ENCODE measurements around the gene SLC6A6.

Gene SLC6A6

GRCh38 chr3:14391033-14391432 lies 11.4 kb upstream of the SLC6A6 start:
- Histone ChIP-seq H3K9ac (ENCODE audit: low read depth, low read length) (no peak overlapping the region), H2AFZ (ENCODE audit: low read depth, low read length) (no peak overlapping the region), H3K27me3 (ENCODE audit: insufficient read depth, low read length, poor library complexity) (no peaks in the 10 kb centered on the region), H3K4me1 (ENCODE audit: insufficient read depth, low read length) (no peaks in the 10 kb centered on the region), H3K4me2 (ENCODE audit: insufficient read depth, low read length) (no peak overlapping the region), H4K20me1 (ENCODE audit: insufficient read depth, low read length) (no peaks in the 10 kb centered on the region), H3K27ac (ENCODE audit: low read length) (no peak overlapping the region), H3K36me3 (ENCODE audit: insufficient read depth, low read length) (no peaks in the 10 kb centered on the region), H3K79me2 (ENCODE audit: insufficient read depth, low read length) (no peaks in the 10 kb centered on the region), H3K4me3 (ENCODE audit: low read depth in 1 of 2, low read length in 2 of 2) (no peak overlapping the region), H3K9me3 (ENCODE audit: insufficient read depth, low read length, severe bottlenecking) (no peaks in the 10 kb centered on the region)
- ATAC-seq (ENCODE audit: insufficient read depth, low read depth), result no peak
- TF ChIP-seq, protein P1, sequence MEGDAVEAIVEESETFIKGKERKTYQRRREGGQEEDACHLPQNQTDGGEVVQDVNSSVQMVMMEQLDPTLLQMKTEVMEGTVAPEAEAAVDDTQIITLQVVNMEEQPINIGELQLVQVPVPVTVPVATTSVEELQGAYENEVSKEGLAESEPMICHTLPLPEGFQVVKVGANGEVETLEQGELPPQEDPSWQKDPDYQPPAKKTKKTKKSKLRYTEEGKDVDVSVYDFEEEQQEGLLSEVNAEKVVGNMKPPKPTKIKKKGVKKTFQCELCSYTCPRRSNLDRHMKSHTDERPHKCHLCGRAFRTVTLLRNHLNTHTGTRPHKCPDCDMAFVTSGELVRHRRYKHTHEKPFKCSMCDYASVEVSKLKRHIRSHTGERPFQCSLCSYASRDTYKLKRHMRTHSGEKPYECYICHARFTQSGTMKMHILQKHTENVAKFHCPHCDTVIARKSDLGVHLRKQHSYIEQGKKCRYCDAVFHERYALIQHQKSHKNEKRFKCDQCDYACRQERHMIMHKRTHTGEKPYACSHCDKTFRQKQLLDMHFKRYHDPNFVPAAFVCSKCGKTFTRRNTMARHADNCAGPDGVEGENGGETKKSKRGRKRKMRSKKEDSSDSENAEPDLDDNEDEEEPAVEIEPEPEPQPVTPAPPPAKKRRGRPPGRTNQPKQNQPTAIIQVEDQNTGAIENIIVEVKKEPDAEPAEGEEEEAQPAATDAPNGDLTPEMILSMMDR (IDR thresholded peaks at IDR 0.05; ENCODE audit: borderline replicate concordance, extremely low read depth, low read length, poor library complexity, severe bottlenecking), result no peak
- TF ChIP-seq EZH2 (IDR thresholded peaks at IDR 0.05; ENCODE audit: borderline replicate concordance, low read depth, low read length, severe bottlenecking), result no peak
- DNase-seq, result no peak

DNA sequence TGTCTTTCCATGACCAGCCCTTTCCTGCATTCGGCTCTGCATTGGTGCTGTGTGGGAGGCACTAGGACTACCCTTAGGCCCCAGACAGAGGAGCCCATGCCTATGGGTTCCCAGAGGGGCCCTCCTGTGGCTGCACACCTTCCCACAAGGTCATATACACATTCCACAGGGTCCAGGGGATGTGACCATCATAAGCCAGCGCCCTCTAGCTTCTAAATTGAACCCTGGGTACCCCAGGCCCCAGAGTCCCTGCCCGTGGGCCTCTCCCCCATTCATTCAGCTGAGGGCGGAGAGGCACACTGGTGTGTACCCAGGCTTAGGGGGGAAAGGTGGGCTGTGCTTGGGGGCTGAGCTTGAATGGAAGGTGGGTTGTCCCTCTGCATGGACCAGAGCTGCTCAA lies 10.2 kb upstream of the SLC6A6 start:
- no peak overlapping the region for H2AFZ ChIP-seq (ENCODE audit: low read depth, low read length)
- ATAC-seq (ENCODE audit: insufficient read depth, low read depth) (no peak), DNase-seq (no peak)
- H4K20me1 ChIP-seq (ENCODE audit: insufficient read depth, low read length), result no peaks in the 10 kb centered on the region
- TF ChIP-seq, protein P1 (IDR thresholded peaks at IDR 0.05; ENCODE audit: borderline replicate concordance, extremely low read depth, low read length, poor library complexity, severe bottlenecking), result peak; percentile 7
- no peak for TF ChIP-seq EZH2 (IDR thresholded peaks at IDR 0.05; ENCODE audit: borderline replicate concordance, low read depth, low read length, severe bottlenecking)
- no peaks in the 10 kb centered on the region for H3K9me3 ChIP-seq (ENCODE audit: insufficient read depth, low read length, severe bottlenecking)
- H3K4me3 ChIP-seq (ENCODE audit: low read depth in 1 of 2, low read length in 2 of 2), result no peak overlapping the region
- no peak overlapping the region for H3K4me2 ChIP-seq (ENCODE audit: insufficient read depth, low read length)
- H3K36me3 ChIP-seq (ENCODE audit: insufficient read depth, low read length), result no peaks in the 10 kb centered on the region
- H3K27ac ChIP-seq (ENCODE audit: low read length), result no peak overlapping the region
- no peaks in the 10 kb centered on the region for H3K4me1 ChIP-seq (ENCODE audit: insufficient read depth, low read length)
- no peak overlapping the region for H3K9ac ChIP-seq (ENCODE audit: low read depth, low read length)
- H3K79me2 ChIP-seq (ENCODE audit: insufficient read depth, low read length), result no peaks in the 10 kb centered on the region
- no peaks in the 10 kb centered on the region for H3K27me3 ChIP-seq (ENCODE audit: insufficient read depth, low read length, poor library complexity)

- TF ChIP-seq EZH2 (IDR thresholded peaks at IDR 0.05; ENCODE audit: borderline replicate concordance, low read depth, low read length, severe bottlenecking), result no peak
- TF ChIP-seq, protein P1 (IDR thresholded peaks at IDR 0.05; ENCODE audit: borderline replicate concordance, extremely low read depth, low read length, poor library complexity, severe bottlenecking), result no peak
- ATAC-seq (ENCODE audit: insufficient read depth, low read depth) (no peak), DNase-seq (no peak)
- H3K9me3 ChIP-seq (ENCODE audit: insufficient read depth, low read length, severe bottlenecking), result no peaks in the 10 kb centered on the region
- no peak overlapping the region for H3K4me2 ChIP-seq (ENCODE audit: insufficient read depth, low read length)
- H3K9ac ChIP-seq (ENCODE audit: low read depth, low read length), result no peak overlapping the region
- no peaks in the 10 kb centered on the region for H4K20me1 ChIP-seq (ENCODE audit: insufficient read depth, low read length)
- H3K4me1 ChIP-seq (ENCODE audit: insufficient read depth, low read length), result peaks cover 5% of the 10 kb centered on the region
- H3K4me3 ChIP-seq (ENCODE audit: low read depth in 1 of 2, low read length in 2 of 2), result no peak overlapping the region
- no peaks in the 10 kb centered on the region for H3K79me2 ChIP-seq (ENCODE audit: insufficient read depth, low read length)
- no peaks in the 10 kb centered on the region for H3K27me3 ChIP-seq (ENCODE audit: insufficient read depth, low read length, poor library complexity)
- no peak overlapping the region for H2AFZ ChIP-seq (ENCODE audit: low read depth, low read length)
- no peaks in the 10 kb centered on the region for H3K36me3 ChIP-seq (ENCODE audit: insufficient read depth, low read length)
- H3K27ac ChIP-seq (ENCODE audit: low read length), result no peak overlapping the region
Measured at GRCh38 chr3:14392803-14393319, 9.5 kb upstream of the SLC6A6 start.
